Choroid plexus epithelial cell (primary cell): ENCODE data around the gene ACTL10.

Source experiments
- DNase-seq: peaks from one replicate; pipeline ENCODE4 v3.0.0-alpha.2; 2010; ENCODE audit warnings: low read depth
- H3K4me3 ChIP-seq: 2 replicates; pipeline ENCODE4 v1.5.1; 2011; ENCODE audit warnings: low read depth, mild to moderate bottlenecking, control low read depth, low read length, moderate library complexity
- TF ChIP-seq, protein P1 (sequence below): conservative IDR thresholded peaks from 2 replicates; pipeline ENCODE4 v1.5.1; 2011; ENCODE audit warnings: low read depth, mild to moderate bottlenecking, control low read depth, inconsistent platforms, low read length, moderate library complexity

Gene ACTL10

GRCh38 chr20:33659341-33660034, 7.3 kb upstream of the ACTL10 start:
- H3K4me3 ChIP-seq, result no peak overlapping the region
- TF ChIP-seq, protein P1, sequence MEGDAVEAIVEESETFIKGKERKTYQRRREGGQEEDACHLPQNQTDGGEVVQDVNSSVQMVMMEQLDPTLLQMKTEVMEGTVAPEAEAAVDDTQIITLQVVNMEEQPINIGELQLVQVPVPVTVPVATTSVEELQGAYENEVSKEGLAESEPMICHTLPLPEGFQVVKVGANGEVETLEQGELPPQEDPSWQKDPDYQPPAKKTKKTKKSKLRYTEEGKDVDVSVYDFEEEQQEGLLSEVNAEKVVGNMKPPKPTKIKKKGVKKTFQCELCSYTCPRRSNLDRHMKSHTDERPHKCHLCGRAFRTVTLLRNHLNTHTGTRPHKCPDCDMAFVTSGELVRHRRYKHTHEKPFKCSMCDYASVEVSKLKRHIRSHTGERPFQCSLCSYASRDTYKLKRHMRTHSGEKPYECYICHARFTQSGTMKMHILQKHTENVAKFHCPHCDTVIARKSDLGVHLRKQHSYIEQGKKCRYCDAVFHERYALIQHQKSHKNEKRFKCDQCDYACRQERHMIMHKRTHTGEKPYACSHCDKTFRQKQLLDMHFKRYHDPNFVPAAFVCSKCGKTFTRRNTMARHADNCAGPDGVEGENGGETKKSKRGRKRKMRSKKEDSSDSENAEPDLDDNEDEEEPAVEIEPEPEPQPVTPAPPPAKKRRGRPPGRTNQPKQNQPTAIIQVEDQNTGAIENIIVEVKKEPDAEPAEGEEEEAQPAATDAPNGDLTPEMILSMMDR, result no peak
- no peak for DNase-seq

GRCh38 chr20:33660035-33660684, 6.6 kb upstream of the ACTL10 start:
- no peak overlapping the region for H3K4me3 ChIP-seq
- DNase-seq, result no peak
- TF ChIP-seq, protein P1, result no peak

DNA sequence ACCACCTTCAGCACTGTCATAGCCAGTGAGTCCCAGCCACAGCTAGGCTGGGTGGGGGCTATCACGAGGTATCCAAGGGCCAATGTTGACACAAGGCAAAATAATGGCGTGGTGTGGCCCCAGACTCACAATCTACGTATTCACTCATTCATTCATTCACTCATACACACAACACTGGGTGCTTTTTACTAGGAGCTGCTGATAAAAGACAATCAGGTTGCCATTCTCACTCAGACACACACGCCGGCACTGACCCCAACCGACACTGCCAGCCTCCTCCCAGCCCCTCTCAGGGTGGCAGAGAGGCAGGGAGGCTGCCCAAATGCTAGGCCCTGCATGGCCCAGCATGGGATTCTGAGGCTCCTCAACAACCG, 6.1 kb upstream of the ACTL10 start:
- no peak for DNase-seq
- no peak overlapping the region for H3K4me3 ChIP-seq
- TF ChIP-seq, protein P1, result no peak

DNA sequence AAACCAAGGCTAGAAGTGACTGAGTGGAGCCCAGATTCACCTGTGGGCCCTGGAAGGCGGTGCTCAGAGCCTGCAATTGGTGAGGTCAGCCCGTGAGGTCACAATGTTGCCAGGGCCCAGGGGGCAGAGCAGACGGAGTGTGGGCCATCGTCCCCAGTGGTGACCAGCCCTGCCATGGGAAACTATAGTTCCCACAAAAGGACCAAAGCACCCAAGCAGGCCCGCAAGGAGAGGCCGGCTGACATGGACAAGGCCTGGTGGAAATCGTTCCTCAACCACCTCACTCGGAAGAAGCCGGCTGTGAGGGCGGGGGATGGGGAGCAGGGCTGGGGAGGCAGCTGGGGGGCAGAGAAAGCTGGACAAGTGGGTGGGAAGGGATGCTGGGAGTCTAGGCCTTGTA, 4.6 kb upstream of the ACTL10 start, which contains the start of gene C20orf144:
TSS of gene C20orf144 (plus strand) at position 156 of the 400 bp plus-strand sequence. CDS start at position 175, 19 bp downstream.
- no peak for DNase-seq
- peak within 1 kb of the TSS; percentile 79 for H3K4me3 ChIP-seq
- TF ChIP-seq, protein P1, result no peak

DNA sequence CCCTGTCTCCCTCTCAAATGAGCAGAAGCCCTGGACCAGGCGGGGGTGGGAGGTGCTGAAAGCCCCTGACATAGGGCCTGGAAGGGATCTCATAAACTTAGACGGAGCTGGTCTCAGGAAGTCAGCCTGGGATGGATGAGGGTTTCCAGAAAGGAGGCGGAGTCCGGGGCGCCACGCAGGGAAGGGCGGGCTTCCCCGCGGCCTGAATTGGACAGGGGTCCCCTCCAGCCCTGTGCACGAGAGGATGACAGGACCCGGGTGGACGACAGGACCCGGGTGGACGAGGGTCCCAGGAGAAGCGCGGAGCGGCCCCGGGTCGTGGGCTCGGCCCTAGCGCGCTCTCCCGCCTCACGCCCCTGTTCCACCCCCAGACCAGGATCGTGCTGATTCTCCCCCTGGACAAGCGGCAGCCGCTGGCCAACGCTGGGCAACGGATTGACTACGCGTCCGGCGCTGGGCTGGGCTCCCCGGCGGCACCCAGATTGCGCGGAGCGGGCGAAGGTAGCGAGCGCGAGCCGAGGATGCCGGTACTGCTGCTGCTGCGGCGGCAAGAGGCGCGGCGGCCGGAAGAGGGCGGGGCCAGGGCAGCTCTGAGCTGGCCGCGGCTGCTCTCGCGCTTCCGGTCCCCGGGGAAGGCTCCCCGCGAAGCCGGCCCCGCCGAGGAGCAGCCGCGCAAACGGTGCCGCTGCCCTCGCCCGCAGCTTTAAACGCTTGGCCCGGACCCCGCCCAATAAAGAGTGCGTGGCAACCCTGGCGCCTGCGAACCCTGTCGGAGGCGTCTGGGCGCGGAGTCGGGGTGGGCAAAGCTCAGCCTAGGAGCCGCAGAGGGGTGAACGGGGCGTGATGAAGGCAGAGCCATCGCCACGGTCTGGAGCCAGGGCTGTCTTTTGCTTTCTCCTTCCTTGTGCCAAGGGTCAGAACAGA, 3.3 kb upstream of the ACTL10 start:
- TF ChIP-seq, protein P1, result no peak
- H3K4me3 ChIP-seq, result peak overlapping the region; percentile 79
- peak; percentile 69 for DNase-seq

DNA sequence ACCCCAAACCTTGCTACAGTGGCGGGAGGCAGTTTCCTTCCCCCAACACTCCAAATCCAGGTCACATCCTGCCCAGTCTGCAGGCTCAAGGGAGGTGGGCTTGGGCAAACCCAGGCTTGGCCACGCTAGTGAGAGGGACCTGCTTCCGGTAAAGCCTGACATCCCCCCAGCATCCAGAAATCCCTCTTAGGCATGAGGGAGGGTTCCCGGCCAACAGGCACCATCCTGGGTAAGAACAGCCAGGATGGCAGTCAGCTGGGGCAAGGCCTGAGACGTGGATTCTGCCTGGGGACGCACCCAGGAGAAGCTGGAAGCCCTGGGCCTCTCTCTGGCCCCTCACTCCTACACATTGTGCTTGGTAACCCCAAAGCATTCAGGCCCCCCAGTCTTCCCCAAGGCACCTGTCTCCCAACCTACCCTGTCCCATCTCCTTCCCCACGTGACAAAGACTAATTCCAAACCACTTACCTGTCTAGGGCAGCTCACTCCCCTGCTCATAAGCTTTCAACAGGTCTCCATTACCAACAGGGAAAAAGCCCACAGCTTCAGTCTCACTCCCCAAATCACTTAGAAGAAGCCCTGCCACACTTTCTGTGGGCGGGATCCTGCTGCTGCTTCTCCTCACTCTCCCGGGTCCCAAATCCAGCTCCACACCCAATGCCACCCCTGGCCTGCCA, 2.5 kb upstream of the ACTL10 start:
- TF ChIP-seq, protein P1, result no peak
- no peak for DNase-seq
- peak overlapping the region; percentile 79 for H3K4me3 ChIP-seq
